ENCODE data around the gene SHOC1.
"Not testable (repeated sequence)": the region's sequence is repeated elsewhere in the genome, so short reads cannot be mapped to it uniquely, and the experiment has no call there.

Gene SHOC1

GRCh38 chr9:111794835-111795556, at the start of gene SHOC1:
TSS of gene SHOC1 (minus strand) at chr9:111794937. CDS start at chr9:111791418, 3,519 bp downstream.
- DNase-seq: no peak

- no peak for DNase-seq
These were observed 49.2 kb upstream of the SHOC1 start for GRCh38 chr9:111843971-111844370.

DNA sequence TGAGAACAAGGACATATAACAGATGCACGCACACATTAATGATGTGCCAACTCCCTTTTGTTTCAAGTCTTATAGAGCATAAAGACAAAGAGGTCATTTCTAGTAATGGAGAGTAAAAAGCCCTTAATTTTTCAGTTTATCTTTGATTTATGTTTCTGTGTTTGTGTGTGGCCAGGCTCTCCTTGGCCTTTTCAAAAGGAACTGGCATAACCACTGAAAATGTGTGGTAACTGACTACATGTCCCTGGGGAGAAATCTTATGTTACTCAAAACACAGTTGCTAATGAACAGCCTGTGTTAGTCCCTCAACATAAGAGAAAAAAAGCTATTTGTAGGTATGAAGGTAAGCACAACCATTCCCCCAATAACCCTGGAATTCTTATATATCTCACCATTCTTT, 47.6 kb upstream of the SHOC1 start:
- DNase-seq: no peak

DNA sequence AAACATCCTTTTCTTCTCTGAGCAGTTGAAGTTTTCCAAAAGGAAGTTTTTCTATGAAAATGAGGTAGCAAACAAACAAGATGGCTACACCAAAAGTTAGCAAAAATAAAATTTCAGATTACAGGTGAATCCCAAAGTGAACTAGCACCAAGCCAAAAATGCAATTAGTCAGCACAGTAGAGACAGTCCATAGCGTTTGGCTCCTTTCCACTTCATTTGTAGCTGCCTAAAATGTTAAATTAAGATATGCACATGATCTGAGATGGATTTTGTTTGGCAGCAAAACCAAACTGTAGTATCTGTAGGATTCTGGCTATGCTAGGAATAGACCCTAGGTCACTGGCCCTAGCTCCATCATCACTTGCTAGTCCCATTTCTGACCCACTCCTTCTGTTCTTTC, 45.7 kb upstream of the SHOC1 start:
- DNase-seq: no peak

GRCh38 chr9:111839987-111840386, 45.2 kb upstream of the SHOC1 start:
- DNase-seq: no peak

GRCh38 chr9:111839387-111839786, 44.6 kb upstream of the SHOC1 start:
- no peak for DNase-seq

DNA sequence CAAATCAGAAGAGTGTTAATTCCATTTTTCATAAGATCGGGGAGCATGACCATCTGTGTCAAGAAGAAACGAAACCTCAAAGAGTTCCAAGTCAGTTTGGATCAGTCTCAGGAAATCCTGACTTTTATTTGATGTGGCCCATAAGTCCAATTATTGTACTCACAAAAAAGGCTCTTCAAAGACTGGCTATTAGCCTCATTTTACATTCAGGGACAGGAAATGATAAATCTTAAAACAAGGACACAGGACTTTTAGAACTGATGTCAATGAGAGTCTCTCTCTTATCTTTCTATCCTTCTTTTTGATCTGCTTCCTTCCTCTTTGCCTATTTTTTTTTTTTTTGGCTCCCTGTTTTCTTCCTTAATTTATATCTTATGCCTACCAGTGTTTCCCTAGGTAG, 43.7 kb upstream of the SHOC1 start:
- DNase-seq: no peak

DNA sequence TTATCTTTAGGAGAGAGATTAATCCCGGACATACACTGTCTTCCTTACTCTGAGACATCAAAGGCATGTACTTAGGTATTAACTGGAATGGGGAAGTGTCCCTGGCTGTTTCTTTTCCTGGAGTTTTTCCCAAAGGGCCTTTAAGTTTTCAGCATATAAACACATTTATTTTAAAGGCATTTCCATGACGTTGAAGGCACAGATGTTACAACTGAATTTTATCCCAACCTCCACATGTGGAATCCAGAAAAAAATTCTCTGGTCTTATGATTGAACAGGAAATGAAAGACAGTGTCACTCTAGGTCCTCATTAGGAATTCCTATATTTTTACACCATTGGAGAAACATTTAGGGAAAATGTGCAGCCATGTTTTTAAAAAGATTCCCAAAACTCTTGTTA, 41.6 kb upstream of the SHOC1 start:
- DNase-seq: no peak

DNA sequence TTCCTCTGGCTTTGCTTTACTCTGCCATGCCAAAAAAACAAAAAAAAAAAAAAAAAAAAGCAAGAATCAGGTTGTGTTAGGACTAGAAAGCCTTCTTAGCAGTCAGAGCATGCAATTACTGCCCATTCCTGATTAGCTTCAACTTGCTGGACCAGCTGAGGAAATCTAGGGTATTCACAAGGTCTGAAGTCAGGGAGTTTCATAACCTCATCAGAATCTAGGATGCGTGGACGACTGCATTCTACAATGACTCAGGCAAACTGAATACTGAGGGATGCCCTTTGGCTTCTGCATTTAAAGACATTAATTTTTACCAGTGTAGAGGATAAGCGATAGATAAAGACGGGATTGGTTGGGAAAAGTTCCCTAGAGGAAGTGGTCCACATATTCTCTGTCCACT, 39.2 kb upstream of the SHOC1 start:
- DNase-seq: no peak

GRCh38 chr9:111832449-111832848, 37.7 kb upstream of the SHOC1 start:
- no peak for DNase-seq

- no peak for DNase-seq
These were observed 36.8 kb upstream of the SHOC1 start for GRCh38 chr9:111831371-111832108.

GRCh38 chr9:111828193-111828592, 33.5 kb upstream of the SHOC1 start:
- no peak for DNase-seq

- DNase-seq: no peak
These were observed 30.9 kb upstream of the SHOC1 start for GRCh38 chr9:111825468-111826145.

DNA sequence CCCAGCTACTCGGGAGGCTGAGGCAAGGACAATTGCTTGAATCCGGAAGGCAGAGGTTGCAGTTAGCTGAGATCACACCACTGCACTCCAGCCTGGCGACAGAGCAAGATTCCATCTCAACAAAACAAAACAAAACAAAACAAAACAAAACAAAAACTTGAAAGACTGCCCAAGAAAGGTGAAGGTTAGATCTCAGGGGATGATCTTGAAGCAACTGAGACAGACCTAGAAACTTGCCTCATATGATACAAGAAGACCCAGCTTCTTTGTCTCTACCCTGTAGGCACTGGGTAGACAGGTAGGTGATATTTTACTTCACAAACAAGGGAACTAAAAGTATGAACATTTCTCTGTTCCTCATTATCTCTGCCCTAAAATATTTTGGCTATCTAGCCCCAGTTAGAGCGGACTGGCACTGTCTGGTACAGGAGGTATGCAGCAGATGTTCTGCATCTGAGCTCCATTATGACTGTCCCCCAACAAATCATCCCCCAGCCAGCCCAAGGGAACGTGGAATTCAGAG, 26.3 kb upstream of the SHOC1 start:
- DNase-seq: no peak

DNA sequence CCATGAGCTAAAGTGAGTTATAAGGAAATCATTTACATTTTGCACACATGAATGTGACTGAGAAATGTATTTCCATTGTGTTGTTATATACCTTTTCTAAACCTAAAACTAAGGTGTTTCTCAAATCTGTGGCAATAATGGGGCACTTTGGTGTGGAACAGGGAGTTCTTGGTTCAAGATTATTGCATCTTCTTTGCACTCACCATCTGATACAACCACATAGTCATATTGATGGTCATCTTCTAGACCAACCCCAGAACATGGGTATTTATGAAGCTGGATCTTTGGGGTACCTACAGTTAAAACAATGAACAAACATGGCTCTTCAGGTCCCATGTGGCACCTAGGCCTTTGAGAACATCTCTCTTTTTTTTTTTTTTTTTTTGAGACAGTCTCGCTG, 24.6 kb upstream of the SHOC1 start:
- DNase-seq: no peak

DNA sequence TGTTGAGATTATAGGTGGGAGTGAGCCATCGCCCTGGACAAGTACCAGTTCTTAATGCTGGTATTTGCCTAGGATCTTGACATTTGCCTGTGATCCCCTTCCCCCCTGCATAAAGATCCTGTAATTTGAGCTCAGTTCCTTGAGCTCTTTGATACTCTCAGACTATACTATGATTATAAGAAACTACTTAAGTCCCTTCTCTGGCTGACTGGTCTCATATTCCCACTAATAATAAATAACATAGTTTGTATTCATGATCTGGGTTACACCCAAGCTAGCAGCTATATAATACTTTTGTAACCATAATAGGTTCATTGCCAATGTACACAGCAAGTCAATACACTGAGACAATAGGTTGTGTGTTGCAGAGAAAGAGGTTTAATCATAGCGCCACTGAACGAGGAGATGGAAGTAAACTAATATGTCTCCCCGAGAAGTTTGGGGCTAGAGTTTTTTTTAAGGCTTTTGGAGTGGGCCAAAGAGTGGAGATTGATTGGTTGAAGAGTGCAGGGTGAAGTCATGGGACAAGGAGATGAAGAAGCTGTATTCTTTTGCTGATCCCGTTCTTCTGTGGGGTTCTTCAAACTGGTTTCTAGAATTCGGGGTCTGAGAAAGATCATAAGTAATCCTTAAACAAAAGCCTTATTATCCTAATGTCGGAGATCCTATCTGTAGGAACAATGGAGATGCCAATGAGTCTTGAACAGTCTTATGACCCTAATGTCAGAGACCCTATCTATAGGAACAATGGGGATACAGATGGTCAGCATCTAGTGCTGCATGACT, 20.7 kb upstream of the SHOC1 start:
- DNase-seq: no peak

DNA sequence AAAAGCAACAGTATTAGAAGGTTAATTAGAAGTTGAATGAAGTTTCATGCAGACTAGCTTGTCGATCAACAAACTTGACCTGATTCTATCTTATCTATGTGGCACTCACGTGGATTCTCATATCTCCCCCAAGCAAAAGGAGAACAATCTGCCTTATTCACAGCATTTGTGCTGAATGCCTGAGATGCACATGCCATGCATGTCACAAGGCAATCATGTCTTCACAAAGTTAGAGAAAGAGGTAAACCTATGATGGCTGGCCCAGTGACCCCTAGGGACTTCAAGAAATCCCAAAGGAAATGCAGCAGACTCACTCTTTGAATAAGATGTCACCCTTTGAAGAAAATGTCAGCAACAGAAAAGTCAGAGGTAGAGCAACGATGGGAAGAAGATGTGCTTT, 17.6 kb upstream of the SHOC1 start:
- DNase-seq: no peak

- DNase-seq: no peak
These were observed 16.2 kb upstream of the SHOC1 start for GRCh38 chr9:111810908-111811307.

DNA sequence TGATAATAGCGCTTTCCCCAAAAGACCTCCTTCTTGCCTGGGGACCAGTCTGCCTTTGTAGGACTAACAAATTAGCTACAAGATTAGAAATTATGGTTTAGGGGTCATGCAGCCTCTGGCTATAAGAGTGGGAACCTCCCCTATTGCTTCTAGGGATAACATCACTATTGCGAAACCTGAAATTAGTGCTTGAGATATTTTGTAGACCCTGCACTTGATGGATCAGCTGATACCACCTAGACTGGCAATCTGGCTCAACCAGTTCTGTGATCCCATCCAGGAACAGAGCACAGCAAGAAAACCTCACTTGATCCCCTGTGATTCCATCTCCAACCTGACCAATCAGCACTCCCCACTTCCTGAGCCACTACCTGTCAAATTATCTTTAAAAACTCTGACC, 15.7 kb upstream of the SHOC1 start:
- DNase-seq: not testable (repeated sequence)

GRCh38 chr9:111807197-111807596, 12.5 kb upstream of the SHOC1 start:
- DNase-seq: no peak

- no peak for DNase-seq
These were observed 11.5 kb upstream of the SHOC1 start for GRCh38 chr9:111806259-111806658.

GRCh38 chr9:111805830-111806241, 11.1 kb upstream of the SHOC1 start:
- DNase-seq: no peak

DNA sequence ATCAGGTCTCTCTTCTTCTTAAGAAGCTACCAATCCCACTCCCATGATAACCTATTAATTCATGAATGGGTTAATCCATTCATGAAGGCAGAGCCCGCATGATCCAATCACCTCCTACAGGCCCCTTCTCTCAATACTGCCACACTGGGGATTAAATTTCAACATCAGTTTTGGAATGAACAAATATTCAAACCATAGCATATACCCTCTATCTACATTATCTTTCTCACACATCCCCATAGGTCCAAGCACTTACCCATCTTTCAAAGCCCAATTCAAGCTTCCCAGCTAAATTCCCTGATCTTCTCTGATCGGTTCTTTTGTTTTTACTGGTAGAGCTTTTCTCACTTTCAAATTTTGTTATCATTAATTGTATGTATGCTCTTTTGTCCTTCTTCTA, 10.5 kb upstream of the SHOC1 start:
- no peak for DNase-seq

All from activated gamma-delta T cell treated with Interleukin-2 at 50 U/mL for 16 hours (primary cell).